HG03280 (cell line): Measurements from ENCODE around the gene HOXD12.

Experiments
- ATAC-seq: cut with Tn5 transposase; IDR thresholded peaks from one replicate; pipeline ENCODE4 v1.9.1; 2021; ENCODE audit warnings: mild to moderate bottlenecking, moderate library complexity; ENCODE audit not compliant: unreplicated experiment

Gene HOXD12

GRCh38 chr2:176118601-176119339 lies 19.2 kb downstream of the HOXD12 start:
- ATAC-seq = no peak

GRCh38 chr2:176120364-176121189 lies 21.0 kb downstream of the HOXD12 start:
- no peak for ATAC-seq

GRCh38 chr2:176121190-176122051 lies 21.8 kb downstream of the HOXD12 start:
- ATAC-seq = no peak

DNA sequence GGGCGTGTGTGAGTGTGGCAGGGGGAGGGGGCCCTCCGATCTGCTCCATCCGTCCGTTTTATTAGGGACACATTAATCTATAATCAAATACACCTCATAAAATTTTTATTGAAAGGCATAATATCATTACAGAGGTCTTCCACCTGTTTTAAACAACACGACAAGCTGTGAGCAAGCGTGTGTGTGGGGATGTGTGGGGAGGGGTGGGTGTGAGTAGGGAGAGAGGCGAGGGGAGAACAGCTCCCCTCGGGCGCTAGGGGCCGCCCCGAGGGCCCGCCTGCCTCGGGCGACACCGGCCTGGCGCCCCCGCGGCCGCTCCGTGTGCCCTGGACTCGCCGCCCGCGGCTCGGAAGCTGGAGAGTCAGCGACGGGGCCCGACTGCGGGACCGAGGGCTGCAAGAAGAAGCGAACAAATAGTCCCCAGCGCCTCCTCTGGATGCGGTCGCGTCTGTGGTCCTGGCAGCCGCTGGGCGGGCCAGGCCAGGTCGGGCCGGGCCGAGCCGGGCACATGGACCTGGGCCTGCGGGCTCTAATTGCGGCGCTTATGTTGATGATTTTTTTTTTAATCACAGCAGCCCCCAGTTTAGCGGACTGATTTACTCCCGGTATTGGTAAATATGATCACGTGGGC lies 22.6 kb downstream of the HOXD12 start:
- ATAC-seq = no peak

DNA sequence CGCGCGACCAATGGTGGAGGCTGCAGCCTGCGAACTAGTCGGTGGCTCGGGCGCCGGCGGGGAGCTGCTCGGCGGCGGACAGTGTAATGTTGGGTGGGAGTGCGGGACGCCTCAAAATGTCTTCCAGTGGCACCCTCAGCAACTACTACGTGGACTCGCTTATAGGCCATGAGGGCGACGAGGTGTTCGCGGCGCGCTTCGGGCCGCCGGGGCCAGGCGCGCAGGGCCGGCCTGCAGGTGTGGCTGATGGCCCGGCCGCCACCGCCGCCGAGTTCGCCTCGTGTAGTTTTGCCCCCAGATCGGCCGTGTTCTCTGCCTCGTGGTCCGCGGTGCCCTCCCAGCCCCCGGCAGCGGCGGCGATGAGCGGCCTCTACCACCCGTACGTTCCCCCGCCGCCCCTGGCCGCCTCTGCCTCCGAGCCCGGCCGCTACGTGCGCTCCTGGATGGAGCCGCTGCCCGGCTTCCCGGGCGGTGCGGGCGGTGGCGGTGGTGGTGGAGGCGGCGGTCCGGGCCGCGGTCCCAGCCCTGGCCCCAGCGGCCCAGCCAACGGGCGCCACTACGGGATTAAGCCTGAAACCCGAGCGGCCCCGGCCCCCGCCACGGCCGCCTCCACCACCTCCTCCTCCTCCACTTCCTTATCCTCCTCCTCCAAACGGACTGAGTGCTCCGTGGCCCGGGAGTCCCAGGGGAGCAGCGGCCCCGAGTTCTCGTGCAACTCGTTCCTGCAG lies 23.3 kb downstream of the HOXD12 start, which contains the start of gene HOXD9:
HOXD9 (plus strand) TSS at position 37 of the 728 bp plus-strand sequence; CDS start at position 87, 50 bp downstream.
- ATAC-seq = no peak

DNA sequence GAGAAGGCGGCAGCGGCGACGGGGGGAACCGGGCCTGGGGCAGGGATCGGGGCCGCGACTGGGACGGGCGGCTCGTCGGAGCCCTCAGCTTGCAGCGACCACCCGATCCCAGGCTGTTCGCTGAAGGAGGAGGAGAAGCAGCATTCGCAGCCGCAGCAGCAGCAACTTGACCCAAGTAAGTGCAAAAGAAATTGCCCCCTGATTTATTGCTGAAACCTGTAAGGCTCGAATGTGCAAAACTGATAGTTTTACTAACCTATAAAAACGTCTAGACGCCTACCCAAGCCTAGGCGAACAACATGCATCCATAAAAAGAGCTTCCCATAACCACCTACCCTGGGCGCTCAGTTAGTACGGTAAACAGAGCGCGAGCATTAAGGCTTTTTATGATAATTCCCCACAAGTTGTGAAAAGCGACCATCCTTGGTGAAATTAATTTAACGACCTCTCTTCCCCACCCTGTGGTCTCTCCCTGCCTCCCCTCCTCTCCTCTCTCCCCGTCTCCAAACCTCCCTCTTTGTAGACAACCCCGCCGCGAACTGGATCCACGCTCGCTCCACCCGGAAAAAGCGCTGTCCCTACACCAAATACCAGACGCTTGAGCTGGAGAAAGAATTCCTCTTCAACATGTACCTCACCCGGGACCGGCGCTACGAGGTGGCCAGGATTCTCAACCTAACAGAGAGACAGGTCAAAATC lies 24.0 kb downstream of the HOXD12 start:
- no peak for ATAC-seq

DNA sequence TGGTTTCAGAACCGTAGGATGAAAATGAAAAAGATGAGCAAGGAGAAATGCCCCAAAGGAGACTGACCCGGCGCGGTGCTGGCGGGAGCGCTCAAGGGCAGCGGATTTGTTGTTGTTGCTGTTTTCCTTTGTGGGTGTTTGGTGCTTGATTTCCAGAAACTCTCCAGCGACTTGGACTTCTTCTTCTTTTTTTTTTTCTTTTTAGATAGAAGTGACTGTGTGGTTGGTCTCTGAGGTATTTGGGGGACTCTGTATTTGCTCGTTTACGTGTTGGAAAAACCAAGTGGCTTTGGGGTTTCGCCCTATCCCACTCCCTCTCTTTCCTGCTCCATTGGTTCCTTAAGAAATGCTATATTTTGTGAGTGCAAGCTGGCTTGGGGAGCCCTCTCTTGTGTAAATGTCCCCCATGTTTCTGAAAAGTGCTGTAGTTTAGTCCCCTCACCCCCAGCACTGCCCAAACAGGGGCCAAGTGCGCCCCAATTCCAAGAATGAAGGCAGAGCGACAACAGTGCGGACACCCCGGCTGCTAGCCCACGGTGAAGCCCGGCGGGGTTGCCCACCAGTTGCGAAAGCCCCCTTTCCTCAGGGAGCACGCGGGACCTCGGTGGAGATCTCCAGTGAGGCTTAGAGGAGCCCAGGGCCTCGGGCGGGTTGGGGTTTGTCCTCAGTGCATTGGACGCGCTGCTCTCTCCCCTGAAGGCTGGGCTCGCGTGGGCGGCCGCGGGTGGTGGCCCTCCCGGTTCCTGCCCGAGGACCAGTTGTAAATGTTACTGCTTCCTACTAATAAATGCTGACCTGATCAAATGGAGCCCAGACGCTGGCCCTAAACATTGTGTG lies 24.7 kb downstream of the HOXD12 start:
- ATAC-seq = no peak

DNA sequence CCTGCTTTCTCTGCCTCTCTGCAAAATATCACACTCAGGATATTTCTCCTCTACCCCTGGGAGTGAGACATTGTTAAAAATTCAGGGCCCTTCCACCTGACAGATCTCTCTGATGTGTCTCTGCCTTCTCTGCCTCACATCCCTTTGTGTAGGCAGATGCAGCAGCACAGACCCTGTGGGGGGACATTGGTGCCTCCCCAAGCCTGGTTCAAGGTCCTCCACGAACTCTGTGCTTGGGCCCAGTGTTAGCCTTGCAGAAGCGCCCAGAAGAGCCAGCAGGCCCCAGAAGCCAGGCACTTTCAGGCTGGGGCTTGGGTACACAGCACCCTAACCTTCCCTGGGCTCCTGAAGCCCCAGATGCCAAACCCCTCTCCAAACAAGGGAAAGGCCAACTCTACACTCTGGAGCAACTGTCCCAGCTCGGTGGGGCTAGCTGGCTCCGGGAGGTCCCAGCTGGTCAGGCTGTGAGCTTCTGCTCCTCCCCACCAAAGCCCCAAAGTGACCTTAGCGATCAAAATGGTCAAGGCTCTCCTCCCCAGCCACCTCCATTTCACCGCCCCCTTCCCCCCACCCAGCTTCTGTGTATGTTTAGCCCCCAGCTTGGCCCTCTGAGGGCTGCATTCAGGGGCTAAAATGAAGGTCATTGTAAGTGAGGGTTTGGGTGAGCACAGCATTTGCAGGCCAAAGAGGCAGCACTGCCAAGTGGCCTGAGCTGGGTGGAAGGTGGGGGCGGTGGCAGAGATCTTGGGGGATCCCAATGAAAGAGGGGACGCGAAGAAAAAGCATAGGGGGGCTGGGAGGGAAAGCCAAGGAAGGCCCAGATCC lies 25.6 kb downstream of the HOXD12 start:
- no peak for ATAC-seq

GRCh38 chr2:176125772-176126054 lies 26.1 kb downstream of the HOXD12 start:
- ATAC-seq = no peak

DNA sequence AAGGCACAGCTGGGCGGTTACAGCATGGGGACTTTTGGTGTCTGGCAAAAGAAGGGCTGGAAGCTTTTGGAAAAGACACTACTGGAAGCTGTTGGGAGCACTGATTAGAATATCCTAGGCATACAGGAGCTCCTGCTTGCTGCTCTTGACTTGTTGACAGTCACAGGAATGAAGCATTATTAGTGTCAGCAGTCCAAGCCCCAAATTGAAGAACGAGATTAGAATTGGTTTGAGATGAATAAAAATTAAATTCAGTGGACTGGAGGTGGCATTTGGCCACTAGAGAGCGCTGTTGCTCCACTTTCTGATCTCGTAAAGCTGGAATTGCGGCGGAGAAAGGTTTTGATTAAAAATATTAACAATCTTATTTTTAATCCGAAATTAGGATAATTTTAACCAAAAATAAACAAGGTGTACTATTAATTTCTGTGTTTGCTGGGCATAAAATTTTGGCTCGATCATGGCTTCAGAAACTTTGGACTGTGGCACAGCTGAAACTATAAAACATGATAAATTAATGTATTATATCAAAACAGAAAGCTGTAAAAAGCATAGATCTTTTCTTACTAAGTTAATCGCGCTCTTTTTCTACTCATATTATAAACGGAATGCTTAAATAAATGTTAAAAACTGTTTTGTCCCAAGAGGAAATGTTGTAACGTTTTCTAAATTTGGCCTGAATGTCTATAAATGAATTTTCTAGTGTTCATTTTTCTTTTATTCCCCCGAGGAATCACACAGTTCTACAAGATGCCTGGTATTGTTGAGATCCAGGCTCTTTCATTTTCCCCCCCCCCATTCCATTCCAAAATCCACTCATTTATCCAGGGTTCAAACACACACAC lies 27.6 kb downstream of the HOXD12 start:
- no peak for ATAC-seq

GRCh38 chr2:176127774-176128072 lies 28.1 kb downstream of the HOXD12 start:
- no peak for ATAC-seq

GRCh38 chr2:176128172-176128981 lies 28.8 kb downstream of the HOXD12 start:
- ATAC-seq = no peak

- ATAC-seq = no peak
Measured at GRCh38 chr2:176128982-176129796, 29.6 kb downstream of the HOXD12 start, which contains the start of gene HOXD8. Gene HOXD8 (plus strand): TSS chr2:176129705. CDS start chr2:176130367, 662 bp downstream.

DNA sequence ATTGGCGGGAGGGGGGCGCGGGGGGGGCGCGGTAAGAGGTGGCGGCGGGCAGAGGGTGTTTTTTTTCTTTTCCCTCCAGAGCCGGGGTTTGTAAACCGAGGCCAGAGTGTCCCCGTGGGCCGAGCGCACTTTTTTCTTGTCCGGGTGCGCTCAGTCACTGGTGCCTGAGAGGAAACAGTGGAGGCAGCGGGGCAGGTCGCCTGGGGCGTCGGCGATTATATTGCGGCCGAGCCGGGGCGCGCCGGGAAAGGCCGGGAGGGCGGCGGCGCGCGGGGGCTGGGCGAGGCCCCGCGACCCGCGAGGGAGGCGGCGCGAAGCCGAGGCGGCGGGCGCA lies 30.2 kb downstream of the HOXD12 start:
- ATAC-seq = no peak

DNA sequence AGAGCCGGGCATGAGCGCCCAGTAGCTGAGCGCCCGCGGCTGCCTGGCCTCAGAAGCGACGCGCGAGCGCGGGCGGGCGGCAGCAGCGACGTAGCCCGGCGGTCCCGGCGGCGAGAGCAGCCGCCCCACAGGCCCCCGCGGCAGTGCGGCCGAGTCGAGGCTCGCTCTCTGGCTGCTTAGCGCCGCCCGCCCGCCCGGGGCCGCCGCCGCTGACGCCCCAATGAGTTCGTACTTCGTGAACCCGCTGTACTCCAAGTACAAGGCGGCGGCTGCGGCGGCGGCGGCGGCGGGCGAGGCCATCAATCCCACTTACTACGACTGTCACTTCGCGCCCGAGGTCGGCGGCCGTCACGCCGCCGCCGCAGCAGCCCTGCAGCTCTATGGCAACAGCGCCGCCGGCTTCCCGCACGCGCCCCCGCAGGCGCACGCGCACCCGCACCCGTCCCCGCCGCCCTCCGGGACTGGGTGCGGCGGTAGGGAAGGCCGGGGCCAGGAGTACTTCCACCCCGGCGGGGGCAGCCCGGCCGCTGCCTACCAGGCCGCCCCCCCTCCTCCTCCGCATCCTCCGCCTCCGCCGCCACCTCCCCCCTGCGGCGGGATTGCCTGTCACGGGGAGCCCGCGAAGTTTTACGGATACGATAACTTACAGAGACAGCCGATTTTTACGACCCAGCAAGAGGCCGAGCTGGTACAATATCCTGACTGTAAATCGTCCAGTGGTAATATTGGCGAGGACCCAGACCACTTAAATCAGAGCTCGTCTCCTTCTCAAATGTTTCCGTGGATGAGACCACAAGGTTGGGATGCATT lies 30.8 kb downstream of the HOXD12 start:
- ATAC-seq = no peak
